CMK (cell line): ENCODE results near the gene GPR31.

ENCODE experiments used
- DNase-seq: peaks from one replicate; pipeline ENCODE4 v3.0.0-alpha.2; 2010; ENCODE audit warnings: low read depth

The GPR31 gene

GRCh38 chr6:167139761-167140160 is 18.0 kb downstream of the GPR31 start:
- DNase-seq: no peak

- DNase-seq: no peak
Observed at GRCh38 chr6:167137881-167138280, 19.9 kb downstream of the GPR31 start.

- DNase-seq: no peak
Observed at GRCh38 chr6:167137081-167137480, 20.7 kb downstream of the GPR31 start.

- no peak for DNase-seq
Observed at GRCh38 chr6:167136376-167136775, 21.4 kb downstream of the GPR31 start.

GRCh38 chr6:167134448-167135328 is 23.1 kb downstream of the GPR31 start:
- no peak for DNase-seq

- DNase-seq: no peak
Observed at GRCh38 chr6:167130712-167131684, 26.8 kb downstream of the GPR31 start.

GRCh38 chr6:167130008-167130677 is 27.6 kb downstream of the GPR31 start:
- DNase-seq: no peak

GRCh38 chr6:167129562-167129961 is 28.2 kb downstream of the GPR31 start:
- no peak for DNase-seq

- DNase-seq: no peak
Observed at GRCh38 chr6:167129159-167129558, 28.6 kb downstream of the GPR31 start.

GRCh38 chr6:167127785-167128531 is 29.8 kb downstream of the GPR31 start:
- DNase-seq: no peak

GRCh38 chr6:167125855-167126349 is 31.9 kb downstream of the GPR31 start:
- no peak for DNase-seq

- DNase-seq: no peak
Observed at GRCh38 chr6:167125410-167125809, 32.4 kb downstream of the GPR31 start.

GRCh38 chr6:167124753-167125152 is 33.0 kb downstream of the GPR31 start:
- no peak for DNase-seq

- no peak for DNase-seq
Observed at GRCh38 chr6:167122827-167123657, 34.7 kb downstream of the GPR31 start, which contains the start of gene CCR6. TSS of gene CCR6 (plus strand) at chr6:167123096. CDS start at chr6:167136135, 13,039 bp downstream.

GRCh38 chr6:167122041-167122826 is 35.5 kb downstream of the GPR31 start:
- no peak for DNase-seq

GRCh38 chr6:167121335-167121841 is 36.4 kb downstream of the GPR31 start:
- no peak for DNase-seq

GRCh38 chr6:167120583-167120903 is 37.2 kb downstream of the GPR31 start:
- DNase-seq: no peak

- no peak for DNase-seq
Observed at GRCh38 chr6:167119670-167120582, 37.9 kb downstream of the GPR31 start.
